Left lung (tissue), 10 donors: Measurements from ENCODE around the gene ZNF524. TPM values are rescaled to one million over a fixed set of nuclear protein-coding genes. Genes with fewer than 3 reads are reported as not detected.

Experiments
- ATAC-seq: fragments of 200-7000 bp; cut with Tn5 transposase; one replicate; pipeline ENCODE4 v1.9.1; 2020; ENCODE audit warnings: moderate library complexity
- DNase-seq, 4 donors: peaks; one replicate each; pipeline ENCODE4 v3.0.0-alpha.2; 2013 to 2020
- H3K27ac ChIP-seq, 2 donors: fragments of 200-600 bp; sonication (generic) in 1 of 2; one replicate each; pipeline versions ENCODE4 v1.5.0 to v1.8.0; 2020 to 2021
- H3K27me3 ChIP-seq, 2 donors: fragments of 200-600 bp; sonication (generic) in 1 of 2; one replicate each; pipeline versions ENCODE4 v1.5.0 to v1.8.0; 2020 to 2021
- H3K36me3 ChIP-seq, 2 donors: fragments of 200-600 bp; sonication (generic) in 1 of 2; one replicate each; pipeline versions ENCODE4 v1.5.0 to v1.8.0; 2020 to 2021
- H3K4me1 ChIP-seq, 2 donors: fragments of 200-600 bp; one replicate each; pipeline ENCODE4 v1.8.0; 2021
- H3K4me3 ChIP-seq, 2 donors: fragments of 200-600 bp; sonication (generic) in 1 of 2; one replicate each; pipeline versions ENCODE4 v1.5.0 to v1.8.0; 2020 to 2021; ENCODE audit warnings: mild to moderate bottlenecking in 1 of 2
- H3K9me3 ChIP-seq, 2 donors: fragments of 200-600 bp; sonication (generic) in 1 of 2; one replicate each; pipeline versions ENCODE4 v1.5.0 to v1.8.0; 2020 to 2021
- CTCF ChIP-seq, 2 donors: fragments of 200-600 bp; sonication (generic) in 1 of 2; IDR thresholded peaks; one replicate each; pipeline versions ENCODE4 v1.5.0 to v1.8.0; 2021; ENCODE audit warnings: antibody characterized with exemption in 2 of 2
- intact Hi-C, 2 donors: fragments of 100-400 bp; cut with DNase I; formaldehyde crosslinking; loops; one replicate each; pipeline versions ENCODE4 v1.11.2 to v1.14.2; 2022
- polyA plus RNA-seq, 6 donors: library from polyadenylated mRNA; unstranded; fragments of 120-200 nt; gene quantifications; one replicate each; pipeline ENCODE4 v1.2.1, GENCODE V29; 2013; ENCODE audit not compliant: insufficient read length in 6 of 6
- total RNA-seq, 2 donors: library from RNA; stranded (reverse); fragmentation: NEBNext Ultra II Directional; extraction: Animal tissue kit (Norgen Biotek cat#: 25700); gene quantifications; one replicate each; pipeline ENCODE4 v1.2.1, GENCODE V29; 2021
- donor health status: DM: no; HTN: yes; CAD: no.
- donor health status: DM: no; HTN: no; CAD: no.

Gene ZNF524
- total and polyA plus RNA-seq, 8 donors, result 4.9 to 22.4 (median 7.8) TPM

GRCh38 chr19:55611983-55612645, 12.0 kb downstream of the ZNF524 start:
- TF ChIP-seq CTCF (IDR thresholded peaks at IDR 0.05), result no peak
- Histone ChIP-seq H3K27me3 (no peaks in the 10 kb centered on the region), H3K4me3 (no peak overlapping the region), H3K27ac (no peak overlapping the region), H3K4me1 (peaks cover 0 to 41% of the 10 kb centered on the region in 2 donors), H3K9me3 (no peaks in the 10 kb centered on the region), H3K36me3 (peaks cover 0 to 61% of the 10 kb centered on the region in 2 donors)
- intact Hi-C loops, result no loop called here
- no peak for ATAC-seq
- DNase-seq, result no peak

- no peak for ATAC-seq
- Histone ChIP-seq H3K9me3 (no peaks in the 10 kb centered on the region), H3K4me1 (peaks cover 0 to 38% of the 10 kb centered on the region in 2 donors), H3K27ac (no peak overlapping the region), H3K4me3 (no peak overlapping the region), H3K27me3 (no peaks in the 10 kb centered on the region), H3K36me3 (peaks cover 0 to 69% of the 10 kb centered on the region in 2 donors)
- no peak for DNase-seq
- no peak for TF ChIP-seq CTCF (IDR thresholded peaks at IDR 0.05)
- intact Hi-C loops, result no loop called here
These were observed 13.3 kb downstream of the ZNF524 start for GRCh38 chr19:55613396-55613795.

GRCh38 chr19:55613930-55614710, 14.0 kb downstream of the ZNF524 start:
- ATAC-seq (no peak), DNase-seq (no peak)
- Histone ChIP-seq H3K27me3 (no peaks in the 10 kb centered on the region), H3K9me3 (no peaks in the 10 kb centered on the region), H3K36me3 (peaks cover 0 to 64% of the 10 kb centered on the region in 2 donors), H3K4me1 (peaks cover under 1 to 38% of the 10 kb centered on the region in 2 donors), H3K4me3 (no peak overlapping the region), H3K27ac (no peak overlapping the region)
- intact Hi-C loops, result no loop called here
- TF ChIP-seq CTCF (IDR thresholded peaks at IDR 0.05), result no peak

DNA sequence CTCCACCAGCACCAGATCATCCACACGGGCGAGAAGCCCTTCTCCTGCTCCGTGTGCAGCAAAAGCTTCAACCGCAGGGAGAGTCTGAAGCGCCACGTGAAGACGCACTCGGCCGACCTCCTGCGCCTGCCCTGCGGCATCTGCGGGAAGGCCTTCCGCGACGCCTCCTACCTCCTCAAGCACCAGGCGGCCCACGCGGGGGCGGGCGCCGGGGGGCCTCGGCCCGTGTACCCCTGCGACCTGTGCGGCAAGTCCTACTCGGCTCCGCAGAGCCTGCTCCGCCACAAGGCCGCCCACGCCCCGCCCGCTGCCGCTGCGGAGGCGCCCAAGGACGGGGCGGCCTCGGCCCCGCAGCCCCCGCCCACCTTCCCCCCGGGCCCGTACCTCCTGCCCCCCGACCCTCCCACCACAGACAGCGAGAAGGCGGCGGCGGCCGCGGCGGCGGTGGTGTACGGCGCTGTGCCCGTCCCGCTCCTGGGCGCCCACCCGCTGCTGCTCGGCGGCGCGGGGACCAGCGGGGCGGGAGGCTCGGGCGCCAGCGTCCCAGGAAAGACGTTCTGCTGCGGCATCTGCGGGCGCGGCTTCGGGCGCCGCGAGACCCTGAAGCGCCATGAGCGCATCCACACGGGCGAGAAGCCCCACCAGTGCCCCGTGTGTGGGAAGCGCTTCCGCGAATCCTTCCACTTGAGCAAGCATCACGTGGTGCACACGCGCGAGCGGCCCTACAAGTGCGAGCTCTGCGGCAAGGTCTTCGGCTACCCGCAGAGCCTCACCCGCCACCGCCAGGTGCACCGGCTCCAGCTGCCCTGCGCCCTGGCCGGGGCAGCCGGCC, 14.8 kb downstream of the ZNF524 start:
- intact Hi-C loops, result no loop called here
- ATAC-seq (no peak), DNase-seq (no peak)
- Histone ChIP-seq H3K9me3 (no peaks in the 10 kb centered on the region), H3K27ac (no peak overlapping the region), H3K4me1 (peaks cover 8 to 41% of the 10 kb centered on the region in 2 donors), H3K27me3 (no peaks in the 10 kb centered on the region), H3K4me3 (no peak overlapping the region), H3K36me3 (peaks cover 0 to 57% of the 10 kb centered on the region in 2 donors)
- no peak for TF ChIP-seq CTCF (IDR thresholded peaks at IDR 0.05)
